Loucy (cell line): ENCODE measurements around the gene S100B.
A peak's percentile ranks its signal among the peaks of the same experiment; 100 is the strongest.

Source experiments
- H2AFZ ChIP-seq: fragments of 200-600 bp; sonication (generic); 2 replicates; pipeline ENCODE4 v1.6.0; 2016; ENCODE audit warnings: antibody characterized with exemption, mild to moderate bottlenecking, low read length, moderate library complexity
- H3F3A ChIP-seq: fragments of 200-600 bp; 2 replicates; pipeline ENCODE4 v1.6.0; 2016; ENCODE audit warnings: antibody characterized with exemption, low read depth, mild to moderate bottlenecking
- H3K27me3 ChIP-seq: fragments of 200-600 bp; sonication (generic); 2 replicates; pipeline ENCODE4 v1.6.1; 2014; ENCODE audit warnings: low read length, mild to moderate bottlenecking; ENCODE audit not compliant: insufficient read depth, poor library complexity, severe bottlenecking
- H3K36me3 ChIP-seq: fragments of 200-600 bp; sonication (generic); 2 replicates; pipeline ENCODE4 v1.6.1; 2016; ENCODE audit warnings: low read length; ENCODE audit not compliant: insufficient read depth
- H3K4me1 ChIP-seq: fragments of 200-600 bp; sonication (generic); 2 replicates; pipeline ENCODE4 v1.5.1; 2014; ENCODE audit warnings: low read length, mild to moderate bottlenecking; ENCODE audit not compliant: insufficient read depth, poor library complexity, severe bottlenecking
- H3K4me2 ChIP-seq: fragments of 200-600 bp; sonication (generic); 2 replicates; pipeline ENCODE4 v1.6.0; 2014; ENCODE audit warnings: antibody characterized with exemption, low read length, low read depth, mild to moderate bottlenecking; ENCODE audit not compliant: poor library complexity, severe bottlenecking
- H3K4me3 ChIP-seq: fragments of 200-600 bp; sonication (generic); 2 replicates; pipeline ENCODE4 v1.5.1; 2014; ENCODE audit warnings: low read length, mild to moderate bottlenecking, mixed read lengths; ENCODE audit not compliant: poor library complexity, severe bottlenecking
- H3K79me2 ChIP-seq: fragments of 200-600 bp; sonication (generic); 2 replicates; pipeline ENCODE4 v1.6.1; 2014; ENCODE audit warnings: low read length; ENCODE audit not compliant: insufficient read depth
- H3K9ac ChIP-seq: fragments of 200-600 bp; sonication (generic); 2 replicates; pipeline ENCODE4 v1.6.0; 2014; ENCODE audit warnings: mild to moderate bottlenecking, low read depth, low read length, moderate library complexity; ENCODE audit not compliant: poor library complexity, severe bottlenecking
- H3K9me2 ChIP-seq: fragments of 200-600 bp; sonication (generic); replicated peaks from 2 replicates; pipeline ENCODE4 v1.6.1; 2016; ENCODE audit warnings: low read depth, low read length, mixed read lengths
- H3K9me3 ChIP-seq: fragments of 200-600 bp; sonication (generic); 2 replicates; pipeline ENCODE4 v1.6.1; 2014; ENCODE audit warnings: mild to moderate bottlenecking, antibody characterized with exemption, low read length, low read depth; ENCODE audit not compliant: insufficient read depth
- H4K20me1 ChIP-seq: fragments of 200-600 bp; sonication (generic); 2 replicates; pipeline ENCODE4 v1.6.0; 2014; ENCODE audit warnings: antibody characterized with exemption, low read length, mild to moderate bottlenecking; ENCODE audit not compliant: insufficient read depth, poor library complexity, severe bottlenecking
- CTCF ChIP-seq: fragments of 200-600 bp; sonication (generic); conservative IDR thresholded peaks from 2 replicates; pipeline ENCODE4 v1.5.1; 2014; ENCODE audit warnings: mild to moderate bottlenecking, antibody characterized with exemption, low read length
- EZH2phosphoT487 ChIP-seq: fragments of 200-600 bp; IDR thresholded peaks from 2 replicates; pipeline ENCODE4 v1.6.1; 2018; ENCODE audit warnings: antibody characterized with exemption, mild to moderate bottlenecking, moderate library complexity, borderline replicate concordance

Gene S100B

GRCh38 chr21:46608672-46609111 is 3.8 kb upstream of the S100B start:
- Histone ChIP-seq H2AFZ (no peak overlapping the region), H3K36me3 (no peaks in the 10 kb centered on the region), H3K4me1 (peaks cover 44% of the 10 kb centered on the region), H3K4me2 (no peak overlapping the region), H3K9me3 (no peaks in the 10 kb centered on the region; the same call in 1 of the 2 replicates), H3K79me2 (no peaks in the 10 kb centered on the region), H3K9me2 (no peaks in the 10 kb centered on the region), H4K20me1 (no peaks in the 10 kb centered on the region), H3F3A (no peaks in the 10 kb centered on the region), H3K27me3 (no peaks in the 10 kb centered on the region), H3K9ac (no peak overlapping the region), H3K4me3 (no peak overlapping the region)
- TF ChIP-seq CTCF, result no peak
- TF ChIP-seq EZH2phosphoT487, result no peak

- H3K4me2 ChIP-seq, result no peak overlapping the region
- H3K9ac ChIP-seq, result no peak overlapping the region
- no peaks in the 10 kb centered on the region for H3K36me3 ChIP-seq
- no peaks in the 10 kb centered on the region; the same call in 1 of the 2 replicates for H3K9me3 ChIP-seq
- no peaks in the 10 kb centered on the region for H3K27me3 ChIP-seq
- H4K20me1 ChIP-seq, result no peaks in the 10 kb centered on the region
- H3K4me3 ChIP-seq, result no peak overlapping the region
- H3F3A ChIP-seq, result no peaks in the 10 kb centered on the region
- H2AFZ ChIP-seq, result no peak overlapping the region
- TF ChIP-seq EZH2phosphoT487 (no peak), CTCF (no peak)
- no peaks in the 10 kb centered on the region for H3K79me2 ChIP-seq
- H3K4me1 ChIP-seq, result peaks cover 45% of the 10 kb centered on the region
- H3K9me2 ChIP-seq, result no peaks in the 10 kb centered on the region
Measured at GRCh38 chr21:46607636-46608035, 2.8 kb upstream of the S100B start.

GRCh38 chr21:46606427-46606813 is 1.5 kb upstream of the S100B start:
- peaks cover 45% of the 10 kb centered on the region for H3K4me1 ChIP-seq
- no peaks in the 10 kb centered on the region for H3K36me3 ChIP-seq
- H4K20me1 ChIP-seq, result no peaks in the 10 kb centered on the region
- no peaks in the 10 kb centered on the region; the same call in 1 of the 2 replicates for H3K9me3 ChIP-seq
- TF ChIP-seq CTCF, result no peak
- no peak for TF ChIP-seq EZH2phosphoT487
- H3K4me2 ChIP-seq, result peak overlapping the region; percentile 74
- peak overlapping the region; percentile 54 for H3K4me3 ChIP-seq
- peak overlapping the region; percentile 18 for H2AFZ ChIP-seq
- H3K9ac ChIP-seq, result peak overlapping the region; percentile 68
- H3K27me3 ChIP-seq, result no peaks in the 10 kb centered on the region
- no peaks in the 10 kb centered on the region for H3K79me2 ChIP-seq
- H3K9me2 ChIP-seq, result no peaks in the 10 kb centered on the region
- H3F3A ChIP-seq, result no peaks in the 10 kb centered on the region
